ENCODE measurements around the gene LRRC7. TPM values are rescaled to one million over a fixed set of nuclear protein-coding genes. Genes with fewer than 3 reads are reported as not detected.
"Not testable (repeated sequence)": the region's sequence is repeated elsewhere in the genome, so short reads cannot be mapped to it uniquely, and the experiment has no call there.

LRRC7 gene
- total RNA-seq, 1 donor from 2014 or later: 7.8 TPM

- no peak for TF ChIP-seq CTCF (IDR thresholded peaks at IDR 0.05; ENCODE audit: unreplicated experiment)
- H3K4me1 Mint-ChIP-seq (ENCODE audit: low read depth): no peaks in the 10 kb centered on the region
- no peak overlapping the region for H3K27ac Mint-ChIP-seq
- H3K36me3 Mint-ChIP-seq (ENCODE audit: insufficient read depth): peaks cover 2% of the 10 kb centered on the region
- peaks cover 14% of the 10 kb centered on the region for H3K9me3 Mint-ChIP-seq (ENCODE audit: low read depth)
- no peak overlapping the region for H3K4me3 Mint-ChIP-seq (ENCODE audit: low read depth)
- DNase-seq (ENCODE audit: low spot score, unreplicated experiment): no peak
- no peaks in the 10 kb centered on the region for H3K27me3 Mint-ChIP-seq
These were observed 373.1 kb downstream of the LRRC7 start for GRCh38 chr1:69940816-69941215.

- Mint-ChIP-seq H3K4me3 (ENCODE audit: low read depth) (no peak overlapping the region), H3K36me3 (ENCODE audit: insufficient read depth) (peaks cover 2% of the 10 kb centered on the region), H3K27ac (no peak overlapping the region), H3K27me3 (no peaks in the 10 kb centered on the region), H3K9me3 (ENCODE audit: low read depth) (peaks cover 14% of the 10 kb centered on the region), H3K4me1 (ENCODE audit: low read depth) (no peaks in the 10 kb centered on the region)
- DNase-seq (ENCODE audit: low spot score, unreplicated experiment): no peak
- TF ChIP-seq CTCF (IDR thresholded peaks at IDR 0.05; ENCODE audit: unreplicated experiment): no peak
These were observed 375.3 kb downstream of the LRRC7 start for GRCh38 chr1:69943030-69943429.

GRCh38 chr1:69946935-69947334 lies 379.2 kb downstream of the LRRC7 start:
- Mint-ChIP-seq H3K36me3 (ENCODE audit: insufficient read depth) (peaks cover 2% of the 10 kb centered on the region), H3K27ac (no peak overlapping the region), H3K4me3 (ENCODE audit: low read depth) (no peak overlapping the region), H3K4me1 (ENCODE audit: low read depth) (peaks cover 3% of the 10 kb centered on the region), H3K27me3 (no peaks in the 10 kb centered on the region), H3K9me3 (ENCODE audit: low read depth) (peaks cover 14% of the 10 kb centered on the region)
- TF ChIP-seq CTCF (IDR thresholded peaks at IDR 0.05; ENCODE audit: unreplicated experiment): no peak
- no peak for DNase-seq (ENCODE audit: low spot score, unreplicated experiment)

- Mint-ChIP-seq H3K4me3 (ENCODE audit: low read depth) (no peak overlapping the region), H3K4me1 (ENCODE audit: low read depth) (peaks cover 3% of the 10 kb centered on the region)
These were observed 380.1 kb downstream of the LRRC7 start for GRCh38 chr1:69947837-69948236.

GRCh38 chr1:69952676-69953075 lies 385.0 kb downstream of the LRRC7 start:
- Mint-ChIP-seq H3K27ac (no peak overlapping the region), H3K36me3 (ENCODE audit: insufficient read depth) (no peaks in the 10 kb centered on the region), H3K9me3 (ENCODE audit: low read depth) (no peaks in the 10 kb centered on the region), H3K27me3 (no peaks in the 10 kb centered on the region), H3K4me1 (ENCODE audit: low read depth) (peaks cover 3% of the 10 kb centered on the region), H3K4me3 (ENCODE audit: low read depth) (no peak overlapping the region)
- DNase-seq (ENCODE audit: low spot score, unreplicated experiment): no peak
- no peak for TF ChIP-seq CTCF (IDR thresholded peaks at IDR 0.05; ENCODE audit: unreplicated experiment)

More at GRCh38 chr1:69947837-69948236, 380.1 kb downstream of the LRRC7 start:
- H3K9me3 Mint-ChIP-seq (ENCODE audit: low read depth): peaks cover 14% of the 10 kb centered on the region
- no peak for TF ChIP-seq CTCF (IDR thresholded peaks at IDR 0.05; ENCODE audit: unreplicated experiment)
- H3K36me3 Mint-ChIP-seq (ENCODE audit: insufficient read depth): peaks cover 2% of the 10 kb centered on the region
- no peak for DNase-seq (ENCODE audit: low spot score, unreplicated experiment)
- no peaks in the 10 kb centered on the region for H3K27me3 Mint-ChIP-seq
- no peak overlapping the region for H3K27ac Mint-ChIP-seq

GRCh38 chr1:69962452-69962851 lies 394.7 kb downstream of the LRRC7 start:
- H3K27me3 Mint-ChIP-seq; DNase-seq (ENCODE audit: low spot score, unreplicated experiment); H3K36me3 Mint-ChIP-seq (ENCODE audit: insufficient read depth); H3K27ac Mint-ChIP-seq; H3K4me3 Mint-ChIP-seq (ENCODE audit: low read depth): not testable (repeated sequence)
- peaks cover 12% of the 10 kb centered on the region for H3K4me1 Mint-ChIP-seq (ENCODE audit: low read depth)
- peaks cover 25% of the 10 kb centered on the region for H3K9me3 Mint-ChIP-seq (ENCODE audit: low read depth)

Data from progenitor cell of endocrine pancreas (in vitro differentiated cells).